ENCODE data around the gene CDC42BPB.

DNA sequence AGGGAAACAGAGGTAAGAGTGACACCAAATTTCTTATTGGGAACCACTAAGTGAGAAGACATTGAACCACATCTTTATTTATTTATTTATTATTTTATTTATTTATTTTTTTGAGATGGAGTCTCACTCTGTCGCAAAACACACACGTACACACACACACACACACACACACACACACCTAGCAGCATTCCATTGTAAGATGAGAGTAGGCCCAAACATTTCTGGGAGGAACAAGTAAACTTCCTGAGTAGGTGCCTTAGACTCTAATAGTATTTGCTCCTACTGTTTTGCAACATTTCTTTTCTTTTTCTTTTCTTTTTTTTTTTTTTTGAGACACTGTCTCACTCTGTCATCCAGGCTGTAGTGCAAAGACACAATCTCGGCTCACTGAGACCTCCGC is 7.1 kb upstream of the CDC42BPB start:
- TF ChIP-seq, protein P1, sequence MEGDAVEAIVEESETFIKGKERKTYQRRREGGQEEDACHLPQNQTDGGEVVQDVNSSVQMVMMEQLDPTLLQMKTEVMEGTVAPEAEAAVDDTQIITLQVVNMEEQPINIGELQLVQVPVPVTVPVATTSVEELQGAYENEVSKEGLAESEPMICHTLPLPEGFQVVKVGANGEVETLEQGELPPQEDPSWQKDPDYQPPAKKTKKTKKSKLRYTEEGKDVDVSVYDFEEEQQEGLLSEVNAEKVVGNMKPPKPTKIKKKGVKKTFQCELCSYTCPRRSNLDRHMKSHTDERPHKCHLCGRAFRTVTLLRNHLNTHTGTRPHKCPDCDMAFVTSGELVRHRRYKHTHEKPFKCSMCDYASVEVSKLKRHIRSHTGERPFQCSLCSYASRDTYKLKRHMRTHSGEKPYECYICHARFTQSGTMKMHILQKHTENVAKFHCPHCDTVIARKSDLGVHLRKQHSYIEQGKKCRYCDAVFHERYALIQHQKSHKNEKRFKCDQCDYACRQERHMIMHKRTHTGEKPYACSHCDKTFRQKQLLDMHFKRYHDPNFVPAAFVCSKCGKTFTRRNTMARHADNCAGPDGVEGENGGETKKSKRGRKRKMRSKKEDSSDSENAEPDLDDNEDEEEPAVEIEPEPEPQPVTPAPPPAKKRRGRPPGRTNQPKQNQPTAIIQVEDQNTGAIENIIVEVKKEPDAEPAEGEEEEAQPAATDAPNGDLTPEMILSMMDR (IDR thresholded peaks at IDR 0.05; ENCODE audit: low read depth, low read length), result no peak
- TF ChIP-seq POLR2A (IDR thresholded peaks at IDR 0.05; ENCODE audit: extremely low read depth, insufficient read length) (no peak), MYC (IDR thresholded peaks at IDR 0.05; ENCODE audit: low read depth, low read length) (no peak)
- TF ChIP-seq, protein P2, sequence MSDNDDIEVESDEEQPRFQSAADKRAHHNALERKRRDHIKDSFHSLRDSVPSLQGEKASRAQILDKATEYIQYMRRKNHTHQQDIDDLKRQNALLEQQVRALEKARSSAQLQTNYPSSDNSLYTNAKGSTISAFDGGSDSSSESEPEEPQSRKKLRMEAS (IDR thresholded peaks at IDR 0.05; ENCODE audit: low read depth, low read length), result no peak
